Skin of body (tissue), 2 donors: ENCODE data around the gene ZNF71. TPM values are rescaled to one million over a fixed set of nuclear protein-coding genes. Genes with fewer than 3 reads are reported as not detected.

ENCODE experiments used
- DNase-seq: peaks from one replicate; lab custom pipeline; 2025; lab: John Stamatoyannopoulos, UW
- total RNA-seq: library from RNA; depleted of rRNA; stranded (reverse); fragments of >200 nt; gene quantifications from one replicate; pipeline ENCODE4 v1.2.3, GENCODE V29; 2014

Gene ZNF71
- total RNA-seq: 5.7 TPM

DNA sequence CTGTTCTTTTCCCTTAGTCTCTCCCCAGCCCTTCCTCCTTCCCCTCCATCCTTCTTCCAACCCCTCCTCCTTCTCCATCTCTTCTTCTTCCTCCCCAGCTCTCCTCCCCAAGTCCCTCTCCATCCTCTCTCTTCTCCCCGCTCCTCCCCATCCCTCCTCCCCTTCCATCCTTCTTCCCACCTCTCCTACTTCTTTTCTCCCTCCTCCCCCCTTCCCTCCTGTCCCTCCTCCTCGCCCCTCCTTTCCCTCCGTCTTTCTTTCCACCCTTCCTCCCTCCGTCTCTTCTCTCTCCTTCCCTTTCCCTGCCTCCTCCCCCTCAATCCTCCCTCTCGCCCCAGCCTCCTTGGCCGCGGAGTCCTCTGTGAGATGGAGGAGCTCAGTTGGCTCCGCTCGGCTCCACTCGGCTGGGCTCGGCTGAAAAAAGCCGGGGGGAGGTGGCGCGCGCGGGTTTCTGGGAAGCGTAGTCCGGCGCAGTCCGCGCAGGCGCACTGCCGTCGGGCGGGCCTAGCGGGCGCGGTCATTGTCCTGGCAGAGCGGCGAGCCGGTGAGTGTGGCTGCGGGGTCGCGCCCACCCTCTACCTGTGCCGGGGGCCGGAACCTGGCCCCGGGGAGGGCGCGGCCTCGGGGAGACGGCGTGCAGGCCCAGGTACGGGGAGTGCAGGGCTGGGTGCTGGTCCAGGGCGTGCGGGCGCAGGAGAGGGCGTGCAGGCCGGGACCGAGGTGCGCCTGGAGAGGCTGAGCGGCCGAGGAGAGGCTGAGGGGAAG is at the start of gene ZNF71:
ZNF71 (plus strand) TSS at position 520 of the 765 bp plus-strand sequence. CDS start 6,257 bp downstream, outside the sequence.
- DNase-seq: peak; percentile 75

DNA sequence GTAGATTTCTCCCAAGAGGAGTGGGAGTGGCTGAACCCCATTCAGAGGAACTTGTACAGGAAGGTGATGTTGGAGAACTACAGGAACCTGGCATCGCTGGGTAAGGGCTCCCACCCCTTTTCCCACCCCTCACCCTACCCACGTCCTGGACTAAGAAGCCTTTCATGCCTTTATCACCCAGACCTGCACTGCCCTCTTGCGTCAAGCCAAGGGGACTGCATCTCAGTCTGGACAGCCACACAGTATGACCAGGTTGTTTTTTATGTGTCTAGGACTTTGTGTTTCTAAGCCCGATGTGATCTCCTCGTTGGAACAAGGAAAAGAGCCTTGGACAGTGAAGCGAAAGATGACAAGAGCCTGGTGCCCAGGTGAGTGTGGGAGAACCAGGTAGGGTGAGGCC is 47.6 kb upstream of the ZNF71 start:
- DNase-seq: no peak

DNA sequence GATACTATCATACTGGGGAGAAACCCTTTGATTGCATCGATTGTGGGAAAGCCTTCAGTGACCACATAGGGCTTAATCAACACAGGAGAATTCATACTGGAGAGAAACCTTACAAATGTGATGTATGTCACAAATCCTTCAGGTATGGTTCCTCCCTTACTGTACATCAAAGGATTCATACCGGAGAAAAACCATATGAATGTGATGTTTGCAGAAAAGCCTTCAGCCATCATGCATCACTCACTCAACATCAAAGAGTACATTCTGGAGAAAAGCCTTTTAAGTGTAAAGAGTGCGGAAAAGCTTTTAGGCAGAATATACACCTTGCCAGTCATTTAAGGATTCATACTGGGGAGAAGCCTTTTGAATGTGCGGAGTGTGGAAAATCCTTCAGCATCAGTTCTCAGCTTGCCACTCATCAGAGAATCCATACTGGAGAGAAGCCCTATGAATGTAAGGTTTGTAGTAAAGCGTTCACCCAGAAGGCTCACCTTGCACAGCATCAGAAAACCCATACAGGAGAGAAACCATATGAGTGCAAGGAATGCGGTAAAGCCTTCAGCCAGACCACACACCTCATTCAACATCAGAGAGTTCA is 40.7 kb upstream of the ZNF71 start:
- no peak for DNase-seq

DNA sequence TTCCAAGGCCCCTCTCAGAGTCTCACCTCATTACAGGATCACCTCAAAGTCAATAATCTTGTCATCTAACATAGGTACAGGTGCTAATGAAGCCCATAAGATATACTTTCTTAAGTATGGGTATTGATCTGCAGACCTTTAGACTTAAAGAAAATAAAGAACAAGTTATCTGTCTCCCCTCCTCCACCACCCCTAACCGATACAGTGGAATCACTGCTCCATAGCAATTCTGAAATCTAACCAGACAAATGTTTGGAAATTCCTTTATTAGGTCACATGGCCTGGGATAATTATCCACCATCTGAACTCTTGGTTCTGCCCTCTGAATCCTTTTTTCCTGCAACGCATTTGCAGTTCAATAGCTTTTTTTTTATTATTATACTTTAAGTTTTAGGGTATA is 32.3 kb upstream of the ZNF71 start:
- DNase-seq: no peak

GRCh38 chr19:56566904-56567273 is 28.2 kb upstream of the ZNF71 start:
- no peak for DNase-seq

DNA sequence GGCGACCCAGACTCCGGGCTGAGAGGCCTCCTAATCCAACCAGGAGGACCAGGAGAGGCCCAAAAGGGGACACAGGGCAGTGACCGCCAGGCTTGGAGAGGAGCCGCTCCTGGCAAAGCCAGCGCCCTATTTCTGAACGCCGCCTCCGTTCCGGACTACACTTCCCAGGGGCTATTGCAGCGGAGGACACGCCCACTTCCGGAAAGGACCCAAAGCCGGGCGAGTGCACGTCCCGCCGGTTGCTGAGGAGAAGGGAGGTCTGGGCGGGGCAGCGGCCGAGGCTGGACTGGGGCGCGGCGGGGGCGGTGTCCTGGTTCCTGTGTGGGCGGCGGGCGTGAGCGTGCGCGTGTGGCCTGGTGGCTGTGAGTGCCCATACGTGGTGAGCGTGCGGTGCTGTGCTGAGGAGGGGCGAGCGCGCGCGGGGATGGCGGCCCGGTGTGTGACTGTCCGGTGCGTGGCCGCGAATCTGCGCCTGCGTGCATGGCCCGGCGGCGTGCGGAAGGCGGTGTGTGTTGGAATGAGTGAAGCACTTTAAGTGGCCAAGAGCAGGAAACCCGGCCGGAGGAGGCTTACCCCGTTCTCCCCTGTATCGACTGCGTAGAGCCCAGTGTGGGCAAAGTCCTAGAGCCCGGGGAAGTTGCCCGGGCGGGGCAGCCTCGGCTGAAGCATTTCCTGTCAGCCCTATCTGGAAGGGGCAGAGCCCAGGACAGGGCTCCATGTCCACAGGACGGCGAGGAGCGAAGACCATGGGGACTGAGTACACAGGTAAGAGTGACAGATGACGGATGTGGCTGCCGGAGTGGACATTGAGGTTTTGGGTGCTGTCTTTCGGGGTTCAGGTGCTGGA is 27.6 kb upstream of the ZNF71 start, which contains the start of gene ZNF470:
ZNF470 (plus strand) TSS at position 195 of the 847 bp plus-strand sequence. CDS start 2,844 bp downstream, outside the sequence.
- DNase-seq: peak; percentile 87

DNA sequence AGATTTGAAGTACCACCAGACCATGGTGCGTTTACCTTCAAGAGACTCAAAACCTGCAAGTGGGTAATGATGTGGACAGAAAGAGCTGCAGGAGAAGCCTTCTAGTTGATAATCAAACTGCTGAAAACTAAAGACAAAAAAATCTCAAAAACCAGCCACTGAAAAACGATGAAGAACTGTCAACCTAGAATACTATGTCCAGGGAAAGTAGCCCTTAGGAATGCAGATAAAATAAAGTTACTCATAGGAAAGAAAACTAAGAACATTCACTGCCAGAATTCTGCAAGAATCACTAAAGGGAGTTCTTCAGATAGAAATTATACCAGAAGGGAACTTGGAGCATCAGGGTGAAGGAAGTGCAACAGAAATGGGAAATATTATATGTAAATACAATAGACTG is 22.5 kb upstream of the ZNF71 start:
- DNase-seq: no peak

- DNase-seq: no peak
These were observed 21.2 kb upstream of the ZNF71 start for GRCh38 chr19:56573914-56574313.

DNA sequence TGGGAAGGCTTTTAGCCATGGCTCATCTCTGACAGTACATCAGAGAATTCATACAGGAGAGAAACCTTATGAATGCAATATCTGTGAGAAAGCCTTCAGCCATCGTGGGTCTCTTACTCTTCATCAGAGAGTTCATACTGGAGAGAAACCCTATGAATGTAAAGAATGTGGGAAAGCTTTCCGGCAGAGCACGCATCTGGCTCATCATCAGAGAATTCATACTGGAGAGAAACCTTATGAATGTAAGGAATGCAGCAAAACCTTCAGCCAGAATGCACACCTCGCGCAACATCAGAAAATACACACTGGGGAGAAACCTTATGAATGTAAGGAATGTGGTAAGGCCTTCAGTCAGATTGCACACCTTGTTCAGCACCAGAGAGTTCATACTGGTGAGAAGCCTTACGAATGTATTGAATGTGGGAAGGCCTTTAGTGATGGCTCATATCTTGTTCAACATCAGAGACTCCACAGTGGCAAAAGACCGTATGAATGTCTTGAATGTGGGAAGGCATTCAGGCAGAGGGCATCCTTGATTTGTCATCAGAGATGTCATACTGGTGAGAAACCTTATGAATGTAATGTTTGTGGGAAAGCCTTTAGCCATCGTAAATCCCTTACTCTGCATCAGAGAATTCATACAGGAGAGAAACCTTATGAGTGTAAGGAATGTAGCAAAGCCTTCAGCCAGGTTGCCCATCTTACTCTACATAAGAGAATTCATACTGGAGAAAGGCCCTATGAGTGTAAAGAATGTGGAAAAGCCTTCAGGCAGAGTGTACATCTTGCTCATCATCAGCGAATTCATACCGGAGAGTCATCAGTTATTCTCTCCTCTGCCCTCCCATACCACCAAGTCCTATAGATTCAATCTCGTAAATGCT is 17.1 kb upstream of the ZNF71 start:
- no peak for DNase-seq

GRCh38 chr19:56594446-56594782 is 688 bp upstream of the ZNF71 start:
- DNase-seq: no peak

DNA sequence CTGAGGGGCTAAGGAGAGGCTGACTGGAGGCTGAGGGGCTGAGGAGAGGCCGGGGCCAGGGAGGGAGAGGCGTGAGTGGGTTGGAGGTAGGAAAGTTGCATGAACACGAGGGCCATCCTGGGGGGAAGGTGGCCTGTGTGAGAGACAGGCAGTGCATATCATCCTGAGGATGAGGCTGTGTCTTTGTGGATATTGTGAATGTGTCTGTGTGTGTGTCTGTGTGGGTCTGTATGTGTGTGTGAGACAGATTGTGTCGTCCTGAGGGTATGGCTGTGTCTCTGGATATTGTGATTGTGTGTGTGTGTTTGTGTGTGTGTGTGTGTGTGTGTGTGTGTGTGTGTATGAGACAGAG is 422 bp downstream of the ZNF71 start:
- DNase-seq: no peak

DNA sequence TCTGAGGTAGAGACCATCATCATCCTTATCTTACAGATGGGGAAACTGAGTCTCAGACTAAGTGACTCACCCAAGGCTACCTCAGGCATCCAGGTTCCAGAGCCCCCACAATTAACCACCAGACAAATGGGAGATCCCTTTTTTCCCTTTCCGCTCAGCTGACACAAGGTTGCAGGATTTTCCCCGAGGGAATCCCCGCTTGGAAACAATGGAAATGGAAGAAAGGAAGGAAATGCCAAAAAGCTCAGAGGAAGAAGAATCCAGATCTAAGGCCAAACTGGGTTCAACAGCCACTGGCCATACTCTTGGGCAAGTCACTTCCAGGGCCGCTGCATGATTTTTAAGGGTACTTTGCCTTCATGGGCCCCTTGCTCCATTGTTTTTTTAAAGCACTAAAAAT is 1.6 kb downstream of the ZNF71 start:
- no peak for DNase-seq

- no peak for DNase-seq
These were observed 2.6 kb downstream of the ZNF71 start for GRCh38 chr19:56597696-56598095.

GRCh38 chr19:56601375-56601774 is 6.3 kb downstream of the ZNF71 start:
- DNase-seq: no peak

- no peak for DNase-seq
These were observed 8.7 kb downstream of the ZNF71 start for GRCh38 chr19:56603829-56604228.

GRCh38 chr19:56608274-56608964 is 13.3 kb downstream of the ZNF71 start:
- no peak for DNase-seq

DNA sequence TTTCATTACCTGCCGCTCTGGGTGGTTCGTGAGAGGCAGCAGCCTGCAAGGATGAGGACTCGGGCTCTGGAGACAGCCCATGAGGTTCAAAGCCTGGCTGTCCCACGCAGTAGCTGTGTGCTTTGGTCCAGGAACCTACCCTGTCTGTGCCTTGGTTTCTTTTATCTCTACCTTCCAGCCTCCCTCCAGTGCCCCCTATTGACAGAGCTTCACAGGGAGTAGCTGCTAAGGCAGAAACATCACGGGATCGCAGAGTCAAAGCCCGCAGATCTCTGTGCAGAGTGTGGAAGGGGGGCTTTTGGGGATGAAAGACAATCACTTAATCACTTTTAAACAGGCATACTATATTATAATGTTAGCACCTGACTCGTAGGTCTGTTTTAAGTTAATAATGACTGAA is 16.2 kb downstream of the ZNF71 start:
- DNase-seq: no peak

DNA sequence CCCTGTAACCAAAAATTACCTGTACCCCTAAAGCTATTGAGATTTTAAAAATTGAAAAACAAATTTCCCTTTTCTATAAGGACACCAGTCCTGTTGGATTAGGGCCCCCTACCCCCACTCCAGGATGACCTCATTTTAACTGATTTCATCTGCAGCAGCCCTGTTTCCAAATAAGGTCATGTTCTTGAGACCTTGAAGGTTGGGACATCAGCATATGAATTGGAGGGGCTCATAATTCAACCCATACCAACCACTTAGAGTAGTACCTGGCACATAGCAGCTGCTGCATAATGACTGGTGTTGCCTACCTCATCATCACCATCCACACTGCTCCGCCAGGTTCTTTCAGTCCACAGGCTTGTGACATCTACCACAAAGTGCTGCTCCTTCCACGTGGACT is 17.6 kb downstream of the ZNF71 start:
- DNase-seq: no peak

DNA sequence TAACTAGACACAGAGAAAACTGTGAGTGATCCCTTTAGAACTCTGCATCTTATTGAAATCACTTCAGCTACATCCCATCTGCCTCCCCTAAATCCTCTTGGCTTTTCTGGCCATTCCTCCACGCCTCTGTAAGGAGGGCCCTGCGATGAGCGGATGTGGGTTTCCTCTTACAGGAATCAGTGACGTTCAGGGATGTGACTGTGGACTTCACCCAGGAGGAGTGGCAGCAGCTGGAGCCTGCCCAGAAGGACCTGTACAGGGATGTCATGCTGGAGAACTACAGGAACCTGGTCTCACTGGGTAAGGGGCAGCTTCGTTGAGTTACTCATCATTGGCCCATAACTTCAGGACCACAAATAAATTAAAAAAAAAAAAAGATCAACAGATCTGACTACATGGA is 18.5 kb downstream of the ZNF71 start:
- DNase-seq: no peak

DNA sequence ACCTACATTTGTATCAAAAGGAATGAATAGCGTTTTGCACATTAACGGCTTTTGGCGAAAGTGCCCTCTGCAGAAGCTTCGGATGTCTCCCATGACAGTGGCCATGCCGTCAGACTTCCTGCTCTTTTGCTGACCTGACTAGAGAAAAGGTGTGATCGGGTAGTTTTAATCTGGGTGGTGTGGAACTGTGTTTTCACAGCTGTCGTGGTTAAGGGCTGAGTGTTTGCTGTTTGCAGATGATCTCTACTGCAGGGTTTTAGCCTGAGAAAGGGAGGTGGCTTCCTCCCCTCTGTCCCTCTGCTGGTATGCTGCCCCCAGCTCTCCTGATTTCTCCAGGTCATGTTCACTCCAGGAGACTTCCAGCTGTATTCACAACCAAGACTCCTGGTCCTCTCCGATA is 22.4 kb downstream of the ZNF71 start:
- no peak for DNase-seq

DNA sequence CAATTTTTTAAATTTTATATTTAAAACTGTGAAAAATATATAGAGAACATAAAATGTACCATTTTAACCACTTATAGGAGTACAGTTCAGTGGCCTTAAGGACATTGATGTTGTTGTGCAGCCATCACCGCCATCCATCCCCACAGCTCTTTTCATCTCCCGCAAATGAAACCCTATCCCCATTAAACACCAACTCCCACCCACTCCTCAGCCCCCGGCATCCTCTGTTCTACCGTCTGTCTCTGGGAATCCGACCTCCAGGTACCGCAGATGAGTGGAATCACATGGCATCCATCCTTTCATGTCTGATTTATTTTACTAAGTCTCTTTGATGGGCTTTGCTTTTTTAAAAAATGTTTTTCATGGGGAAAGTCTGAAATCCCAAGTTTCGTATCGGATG is 24.0 kb downstream of the ZNF71 start:
- no peak for DNase-seq
